Activated T-cell treated with anti-CD3 and anti-CD28 coated beads, Interleukin-2, amount 50 U/mL, for 24 hours (primary cell): ENCODE data around the gene TBX21.
A peak's percentile ranks its signal among the peaks of the same experiment; 100 is the strongest.

Source experiments
- DNase-seq: peaks from one replicate; pipeline ENCODE4 v3.0.0-alpha.2; 2020
- H3K27ac Mint-ChIP-seq: 2 replicates; pipeline ENCODE4 v1.8.0; 2020; ENCODE audit warnings: mild to moderate bottlenecking, mixed read lengths
- H3K27me3 Mint-ChIP-seq: 2 replicates; pipeline ENCODE4 v1.8.0; 2020; ENCODE audit warnings: mixed read lengths
- H3K36me3 Mint-ChIP-seq: 2 replicates; pipeline ENCODE4 v1.8.0; 2020; ENCODE audit warnings: low read depth, mixed read lengths
- H3K4me1 Mint-ChIP-seq: 2 replicates; pipeline ENCODE4 v1.8.0; 2020; ENCODE audit warnings: low read depth, mixed read lengths
- H3K4me3 Mint-ChIP-seq: 2 replicates; pipeline ENCODE4 v1.8.0; 2020; ENCODE audit warnings: mild to moderate bottlenecking, moderate library complexity, mixed read lengths
- H3K9me3 Mint-ChIP-seq: 2 replicates; pipeline ENCODE4 v1.8.0; 2020; ENCODE audit warnings: mixed read lengths

The TBX21 gene

DNA sequence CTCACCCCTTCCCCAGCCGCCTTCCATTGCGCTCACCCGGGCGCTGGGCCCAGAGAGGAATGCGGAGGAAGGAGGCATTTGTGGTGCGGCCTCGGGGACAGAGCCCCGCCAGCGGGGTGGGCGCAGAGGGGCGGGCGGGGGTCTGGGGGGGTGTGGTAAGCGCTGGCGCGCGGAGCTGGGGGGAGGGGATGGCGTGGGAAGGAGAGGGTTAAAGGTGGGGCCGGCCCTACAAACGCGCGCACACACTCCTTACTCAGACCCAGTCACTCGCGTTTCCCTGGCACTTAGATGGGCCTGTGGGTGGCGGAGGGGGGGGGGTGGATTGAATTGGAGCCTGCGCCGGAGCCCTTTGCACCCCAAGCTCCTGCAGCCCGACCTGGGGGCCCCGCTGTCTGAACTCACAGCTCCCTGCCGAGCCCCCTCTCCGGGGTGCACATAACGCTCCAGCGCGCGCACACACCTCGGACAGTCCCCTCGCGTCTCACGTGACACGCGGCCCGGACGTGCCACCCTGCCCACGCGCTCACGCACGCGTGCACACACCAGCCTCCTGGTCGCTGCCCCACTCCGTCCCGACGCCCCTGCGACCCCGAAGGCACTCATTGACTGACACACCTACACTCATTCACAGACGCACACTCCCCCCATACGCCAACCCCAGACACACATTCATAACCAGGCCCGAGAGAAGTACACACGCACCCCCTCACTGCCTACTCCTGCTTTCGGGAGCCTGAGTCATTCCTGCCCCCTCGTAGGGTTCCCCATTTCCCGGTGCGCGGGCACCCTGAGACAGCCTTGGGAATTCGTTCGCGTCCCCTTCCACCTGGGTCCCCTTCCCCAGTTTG lies 38.2 kb upstream of the TBX21 start:
- Mint-ChIP-seq H3K27me3 (no peaks in the 10 kb centered on the region), H3K27ac (peak overlapping the region; percentile 92), H3K4me1 (peaks cover 71% of the 10 kb centered on the region), H3K9me3 (no peaks in the 10 kb centered on the region), H3K36me3 (peaks cover 36% of the 10 kb centered on the region), H3K4me3 (peak overlapping the region; percentile 81)
- DNase-seq, result peak; percentile 81

GRCh38 chr17:47695429-47696376 lies 37.3 kb upstream of the TBX21 start:
- peaks cover 68% of the 10 kb centered on the region for H3K4me1 Mint-ChIP-seq
- peaks cover 42% of the 10 kb centered on the region for H3K36me3 Mint-ChIP-seq
- no peaks in the 10 kb centered on the region for H3K9me3 Mint-ChIP-seq
- peak overlapping the region; percentile 92 for H3K27ac Mint-ChIP-seq
- DNase-seq, result no peak
- peak overlapping the region; percentile 81 for H3K4me3 Mint-ChIP-seq
- no peaks in the 10 kb centered on the region for H3K27me3 Mint-ChIP-seq

GRCh38 chr17:47696717-47697642 lies 36.1 kb upstream of the TBX21 start:
- DNase-seq, result no peak
- Mint-ChIP-seq H3K4me3 (peak overlapping the region; percentile 81), H3K27me3 (no peaks in the 10 kb centered on the region), H3K9me3 (no peaks in the 10 kb centered on the region), H3K27ac (peak overlapping the region; percentile 74), H3K4me1 (peaks cover 77% of the 10 kb centered on the region), H3K36me3 (peaks cover 52% of the 10 kb centered on the region)

GRCh38 chr17:47697906-47698711 lies 34.9 kb upstream of the TBX21 start:
- Mint-ChIP-seq H3K36me3 (peaks cover 59% of the 10 kb centered on the region), H3K9me3 (no peaks in the 10 kb centered on the region), H3K27me3 (no peaks in the 10 kb centered on the region), H3K27ac (peak overlapping the region; percentile 72), H3K4me1 (peaks cover 76% of the 10 kb centered on the region), H3K4me3 (no peak overlapping the region)
- no peak for DNase-seq

DNA sequence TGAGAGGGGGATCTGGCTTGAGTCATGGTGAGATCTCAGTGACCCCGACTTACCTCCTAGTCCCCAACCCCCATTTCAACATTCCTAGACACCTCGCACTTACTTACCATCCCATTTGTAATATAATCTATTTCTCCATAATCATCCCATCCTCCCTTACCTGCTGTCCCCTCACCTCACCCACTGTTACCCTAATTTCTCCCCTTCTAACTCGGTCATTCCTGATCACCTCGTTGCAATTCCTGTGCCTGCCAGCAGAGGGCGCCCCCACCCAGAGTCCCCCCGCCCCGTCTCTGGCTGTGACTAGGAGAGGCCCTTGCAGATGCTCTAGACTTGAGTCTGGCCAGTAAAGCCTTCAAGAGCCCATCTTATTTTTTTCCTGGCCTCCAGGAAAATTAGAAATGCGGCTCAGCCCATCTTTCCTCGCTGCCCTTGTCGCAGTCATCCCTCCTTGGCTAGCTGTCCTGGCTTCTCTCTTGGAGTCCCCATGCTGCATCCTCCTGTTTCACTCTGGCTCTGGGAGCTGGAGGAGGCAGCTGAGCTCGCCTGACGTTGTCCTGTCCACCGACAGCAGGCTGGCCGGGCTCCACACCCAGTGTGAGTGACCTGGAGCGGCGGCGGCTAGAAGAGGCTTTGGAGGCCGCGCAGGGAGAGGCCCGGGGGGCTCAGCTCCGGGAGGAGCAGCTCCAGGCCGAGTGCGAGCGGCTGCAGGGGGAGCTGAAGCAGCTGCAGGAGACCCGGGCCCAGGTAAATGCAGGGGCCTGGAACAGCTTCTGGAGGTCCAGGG lies 34.1 kb upstream of the TBX21 start:
- Mint-ChIP-seq H3K4me3 (peak overlapping the region; percentile 25), H3K27me3 (no peaks in the 10 kb centered on the region), H3K4me1 (peaks cover 80% of the 10 kb centered on the region), H3K9me3 (no peaks in the 10 kb centered on the region), H3K36me3 (peaks cover 62% of the 10 kb centered on the region), H3K27ac (peak overlapping the region; percentile 79)
- peak; percentile 93 for DNase-seq

- no peaks in the 10 kb centered on the region for H3K27me3 Mint-ChIP-seq
- H3K9me3 Mint-ChIP-seq, result no peaks in the 10 kb centered on the region
- H3K27ac Mint-ChIP-seq, result peak overlapping the region; percentile 79
- peaks cover 63% of the 10 kb centered on the region for H3K36me3 Mint-ChIP-seq
- H3K4me1 Mint-ChIP-seq, result peaks cover 85% of the 10 kb centered on the region
- DNase-seq, result no peak
- H3K4me3 Mint-ChIP-seq, result no peak overlapping the region
These were observed 33.5 kb upstream of the TBX21 start for GRCh38 chr17:47699536-47699840.

DNA sequence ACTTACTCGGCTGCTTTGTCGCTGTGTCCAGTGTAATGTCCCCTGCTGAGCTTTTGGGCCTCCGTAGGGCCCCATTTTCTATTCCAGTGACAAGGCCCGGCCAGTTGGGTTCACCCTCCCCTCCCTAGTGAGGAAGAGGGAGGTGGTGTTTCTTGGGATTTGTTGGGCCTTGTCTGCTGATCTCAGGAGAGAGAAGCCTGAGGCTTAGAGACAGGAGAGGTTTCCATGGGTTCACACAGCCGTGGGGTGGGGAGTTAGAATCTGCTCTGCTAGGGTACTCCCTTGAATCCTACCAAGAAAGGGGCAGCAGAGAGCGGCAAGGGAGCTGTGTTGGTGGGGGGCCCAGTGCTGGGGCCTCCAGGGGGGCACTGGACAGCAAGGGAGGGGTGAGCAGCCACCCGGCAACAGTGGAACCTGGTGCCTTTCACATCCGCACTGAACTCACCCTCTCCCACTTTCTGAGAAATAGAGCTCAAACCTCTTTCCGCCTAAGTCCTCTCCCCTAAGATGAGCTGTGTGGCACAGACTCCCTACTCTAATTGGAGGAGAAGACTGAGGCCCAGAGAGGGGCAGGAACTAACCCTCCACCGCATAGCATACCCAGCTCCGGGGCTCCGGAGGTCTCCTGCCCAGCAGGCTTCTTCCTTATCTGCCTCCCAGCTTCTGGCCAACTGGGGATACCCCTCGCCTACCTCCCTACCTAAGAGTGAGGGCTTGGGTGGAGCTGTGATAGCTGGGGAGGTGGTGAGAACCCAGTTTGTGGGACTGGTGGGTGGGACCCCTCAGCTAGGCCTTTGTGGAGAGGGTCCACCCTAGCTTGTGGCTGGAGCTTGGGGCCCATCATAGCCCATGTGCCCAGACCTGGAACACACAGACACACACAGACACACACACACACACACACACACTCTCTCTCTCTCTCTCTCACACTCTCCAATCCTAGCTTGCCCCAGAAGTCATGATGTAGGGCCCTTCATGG lies 32.3 kb upstream of the TBX21 start:
- peak overlapping the region; percentile 59 for H3K4me3 Mint-ChIP-seq

DNA sequence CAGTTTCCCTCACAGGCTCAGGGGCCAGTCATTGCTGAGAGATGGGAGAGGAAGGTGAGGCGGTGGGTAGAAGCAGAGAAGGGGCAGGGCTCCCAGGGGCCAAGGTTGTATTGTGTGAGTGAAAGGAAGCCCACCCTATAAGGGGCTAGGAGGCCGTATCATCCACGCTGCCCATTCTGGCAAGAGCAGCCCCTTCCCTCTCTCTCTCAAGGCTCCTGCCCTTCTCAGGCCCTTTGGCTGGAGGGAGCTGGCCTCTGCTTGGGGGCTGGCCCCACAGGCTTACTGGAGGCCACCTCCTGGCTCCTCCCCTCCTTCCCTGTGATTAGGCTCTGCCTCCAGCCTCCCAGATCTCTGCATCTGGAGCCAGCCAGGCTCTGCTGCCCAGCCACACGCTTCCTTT lies 31.4 kb upstream of the TBX21 start:
- no peaks in the 10 kb centered on the region for H3K9me3 Mint-ChIP-seq
- no peaks in the 10 kb centered on the region for H3K27me3 Mint-ChIP-seq
- H3K36me3 Mint-ChIP-seq, result peaks cover 59% of the 10 kb centered on the region
- DNase-seq, result no peak
- H3K4me1 Mint-ChIP-seq, result peaks cover 88% of the 10 kb centered on the region
- peak overlapping the region; percentile 92 for H3K27ac Mint-ChIP-seq
- H3K4me3 Mint-ChIP-seq, result peak overlapping the region; percentile 59

More for the DNA sequence above, 32.3 kb upstream of the TBX21 start:
- Mint-ChIP-seq H3K9me3 (no peaks in the 10 kb centered on the region), H3K27ac (peak overlapping the region; percentile 92), H3K27me3 (no peaks in the 10 kb centered on the region), H3K4me1 (peaks cover 87% of the 10 kb centered on the region), H3K36me3 (peaks cover 65% of the 10 kb centered on the region)
- DNase-seq, result no peak

- Mint-ChIP-seq H3K36me3 (peaks cover 57% of the 10 kb centered on the region), H3K9me3 (no peaks in the 10 kb centered on the region), H3K27me3 (no peaks in the 10 kb centered on the region), H3K4me3 (peak overlapping the region; percentile 55), H3K27ac (peak overlapping the region; percentile 95), H3K4me1 (peaks cover 89% of the 10 kb centered on the region)
- peak; percentile 39 for DNase-seq
These were observed 30.5 kb upstream of the TBX21 start for GRCh38 chr17:47702391-47702995.

DNA sequence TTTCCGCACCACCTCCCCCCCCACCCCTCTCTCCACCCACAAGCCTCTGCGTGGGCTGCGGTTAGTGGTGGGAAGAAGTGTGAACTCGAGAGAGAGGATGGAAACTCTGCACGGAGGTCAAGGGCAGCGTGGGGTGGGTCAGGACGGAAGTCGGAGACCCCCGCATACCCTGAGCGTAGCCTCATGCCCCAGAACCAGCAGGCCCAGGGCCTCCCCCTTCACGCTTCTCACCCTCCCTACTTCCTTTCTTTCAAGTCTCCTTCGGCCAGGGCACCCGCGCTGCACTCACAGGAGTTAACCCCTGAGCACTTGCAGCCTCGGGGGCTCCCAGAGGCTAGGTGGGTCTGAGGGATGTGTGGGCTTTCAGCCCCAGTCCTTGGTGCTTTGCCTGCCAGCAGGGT lies 29.8 kb upstream of the TBX21 start:
- no peaks in the 10 kb centered on the region for H3K27me3 Mint-ChIP-seq
- H3K9me3 Mint-ChIP-seq, result no peaks in the 10 kb centered on the region
- H3K36me3 Mint-ChIP-seq, result peaks cover 58% of the 10 kb centered on the region
- H3K27ac Mint-ChIP-seq, result peak overlapping the region; percentile 95
- peak; percentile 75 for DNase-seq
- peaks cover 91% of the 10 kb centered on the region for H3K4me1 Mint-ChIP-seq
- H3K4me3 Mint-ChIP-seq, result peak overlapping the region; percentile 67

DNA sequence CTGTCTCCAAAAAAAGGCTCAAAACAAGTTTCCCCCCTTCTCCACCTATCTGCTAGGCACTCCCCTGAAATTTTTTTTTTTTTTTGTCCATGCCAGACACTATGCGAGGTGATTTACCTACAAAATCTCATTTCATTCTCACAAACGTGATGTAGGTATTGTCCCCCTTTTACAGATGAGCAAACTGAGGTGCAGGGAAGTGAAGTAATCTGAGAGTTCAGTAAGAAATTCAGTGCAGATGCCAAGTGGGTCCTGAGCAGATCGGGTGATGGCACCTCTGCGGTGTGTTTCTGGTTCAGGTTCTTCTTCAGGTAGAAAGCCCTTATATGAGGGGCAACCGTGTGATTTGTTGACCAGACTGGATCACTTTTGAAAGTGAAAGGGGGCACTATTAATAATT lies 29.4 kb upstream of the TBX21 start:
- Mint-ChIP-seq H3K36me3 (peaks cover 55% of the 10 kb centered on the region), H3K27me3 (no peaks in the 10 kb centered on the region), H3K4me1 (peaks cover 88% of the 10 kb centered on the region), H3K4me3 (peak overlapping the region; percentile 67), H3K9me3 (no peaks in the 10 kb centered on the region), H3K27ac (peak overlapping the region; percentile 95)
- no peak for DNase-seq

DNA sequence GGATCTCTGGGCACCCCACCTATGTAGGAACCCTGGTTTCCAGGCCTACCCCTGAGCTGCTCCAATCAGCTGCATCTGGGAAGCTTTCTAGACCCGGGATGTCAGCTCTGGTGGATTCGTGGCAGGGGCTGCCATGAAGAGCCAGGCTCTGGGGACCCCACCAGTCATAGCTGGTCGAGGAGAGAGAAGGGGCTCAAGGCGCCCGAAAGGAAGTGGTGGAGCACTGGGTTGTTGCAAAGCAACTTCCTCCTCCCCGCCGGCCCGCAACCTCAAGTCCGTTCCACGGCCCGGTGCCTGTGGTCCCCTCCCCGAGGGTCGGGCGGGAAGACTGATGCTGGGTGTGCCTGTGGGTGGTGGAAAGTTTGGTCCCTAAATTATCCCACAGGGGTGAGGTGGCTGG lies 28.9 kb upstream of the TBX21 start:
- DNase-seq, result peak; percentile 54

More for the DNA sequence above, 28.9 kb upstream of the TBX21 start:
- H3K9me3 Mint-ChIP-seq, result no peaks in the 10 kb centered on the region
- no peaks in the 10 kb centered on the region for H3K27me3 Mint-ChIP-seq
- H3K36me3 Mint-ChIP-seq, result peaks cover 53% of the 10 kb centered on the region
- peaks cover 83% of the 10 kb centered on the region for H3K4me1 Mint-ChIP-seq
- peak overlapping the region; percentile 67 for H3K4me3 Mint-ChIP-seq
- H3K27ac Mint-ChIP-seq, result peak overlapping the region; percentile 95
